ENCODE data around the gene METRN.

Gene METRN

GRCh38 chr16:674214-674881 is 40.6 kb upstream of the METRN start:
- TF ChIP-seq, protein P1, sequence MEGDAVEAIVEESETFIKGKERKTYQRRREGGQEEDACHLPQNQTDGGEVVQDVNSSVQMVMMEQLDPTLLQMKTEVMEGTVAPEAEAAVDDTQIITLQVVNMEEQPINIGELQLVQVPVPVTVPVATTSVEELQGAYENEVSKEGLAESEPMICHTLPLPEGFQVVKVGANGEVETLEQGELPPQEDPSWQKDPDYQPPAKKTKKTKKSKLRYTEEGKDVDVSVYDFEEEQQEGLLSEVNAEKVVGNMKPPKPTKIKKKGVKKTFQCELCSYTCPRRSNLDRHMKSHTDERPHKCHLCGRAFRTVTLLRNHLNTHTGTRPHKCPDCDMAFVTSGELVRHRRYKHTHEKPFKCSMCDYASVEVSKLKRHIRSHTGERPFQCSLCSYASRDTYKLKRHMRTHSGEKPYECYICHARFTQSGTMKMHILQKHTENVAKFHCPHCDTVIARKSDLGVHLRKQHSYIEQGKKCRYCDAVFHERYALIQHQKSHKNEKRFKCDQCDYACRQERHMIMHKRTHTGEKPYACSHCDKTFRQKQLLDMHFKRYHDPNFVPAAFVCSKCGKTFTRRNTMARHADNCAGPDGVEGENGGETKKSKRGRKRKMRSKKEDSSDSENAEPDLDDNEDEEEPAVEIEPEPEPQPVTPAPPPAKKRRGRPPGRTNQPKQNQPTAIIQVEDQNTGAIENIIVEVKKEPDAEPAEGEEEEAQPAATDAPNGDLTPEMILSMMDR (conservative IDR thresholded peaks at IDR 0.05; ENCODE audit: low read depth) = no peak
- ChIA-PET CTCF (no interaction called here), POLR2A (ENCODE audit: low non-redundant PET) (no interaction called here)
- no peak for DNase-seq (ENCODE audit: low spot score)
- H3K27ac ChIP-seq = peak overlapping the region; percentile 94

GRCh38 chr16:674968-675883 is 39.7 kb upstream of the METRN start, which contains the start of gene RHBDL1:
TSS of gene RHBDL1 (plus strand) at chr16:675671. CDS start at chr16:675791, 120 bp downstream.
- ChIA-PET POLR2A (ENCODE audit: low non-redundant PET) (interaction anchor here (0.6 kb wide), 1 partner anchor 22 kb away, joined by 3 read pairs; no protein-coding TSS in a partner anchor), CTCF (interaction anchor here (0.7 kb wide), 1 partner anchor 1133 kb away, joined by 3 read pairs; no protein-coding TSS in a partner anchor)
- peak within 1 kb of the TSS; percentile 94 for H3K27ac ChIP-seq
- DNase-seq (ENCODE audit: low spot score) = no peak
- TF ChIP-seq, protein P1 (conservative IDR thresholded peaks at IDR 0.05; ENCODE audit: low read depth) = no peak

GRCh38 chr16:675884-676564 is 38.9 kb upstream of the METRN start:
- CTCF ChIA-PET = interaction anchor here (0.7 to 1.3 kb wide), 4 partner anchors 8 to 1132 kb away, joined by 3 to 7 read pairs (median 5); partner anchors contain the start of gene RHOT2
- DNase-seq (ENCODE audit: low spot score) = no peak
- H3K27ac ChIP-seq = peak overlapping the region; percentile 94
- POLR2A ChIA-PET (ENCODE audit: low non-redundant PET) = interaction anchor here (0.6 kb wide), 1 partner anchor 23 kb away, joined by 3 read pairs; no protein-coding TSS in a partner anchor
- TF ChIP-seq, protein P1 (conservative IDR thresholded peaks at IDR 0.05; ENCODE audit: low read depth) = no peak

- CTCF ChIA-PET = interaction anchor here (0.6 to 1.3 kb wide), 4 partner anchors 8 to 866 kb away, joined by 3 to 7 read pairs (median 5); partner anchors contain the start of gene RHOT2
- TF ChIP-seq, protein P1 (conservative IDR thresholded peaks at IDR 0.05; ENCODE audit: low read depth) = no peak
- peak overlapping the region; percentile 94 for H3K27ac ChIP-seq
Measured at GRCh38 chr16:676565-676902, 38.4 kb upstream of the METRN start.

GRCh38 chr16:676913-677312 is 38.0 kb upstream of the METRN start:
- peak; percentile 82 for DNase-seq (ENCODE audit: low spot score)
- POLR2A ChIA-PET (ENCODE audit: low non-redundant PET) = no interaction called here
- H3K27ac ChIP-seq = peak overlapping the region; percentile 94
- CTCF ChIA-PET = interaction anchor here (0.6 to 1.3 kb wide), 2 partner anchors 9 to 27 kb away, joined by 3 to 6 read pairs; no protein-coding TSS in a partner anchor
- TF ChIP-seq, protein P1 (conservative IDR thresholded peaks at IDR 0.05; ENCODE audit: low read depth) = no peak

More at GRCh38 chr16:676565-676902, 38.4 kb upstream of the METRN start:
- POLR2A ChIA-PET (ENCODE audit: low non-redundant PET) = no interaction called here
- no peak for DNase-seq (ENCODE audit: low spot score)

All from RWPE1 (cell line).